Calu3 (cell line): ENCODE measurements around the gene IGF1R. TPM values are rescaled to one million over a fixed set of nuclear protein-coding genes. Genes with fewer than 3 reads are reported as not detected.

Source experiments
- BruUV-seq: library from RNA; stranded (reverse); fragments of 400-500 nt; replicated peaks from 2 replicates; lab custom pipeline; 2021; lab: Mats Ljungman, UMichigan
- CTCF ChIA-PET: fragments of 300-600 bp; sonication (Branson Sonifier 250); formaldehyde crosslinking; loops from one replicate; lab custom pipeline; 2022; ENCODE audit warnings: antibody characterized with exemption; lab: Charles Lee
- DNase-seq: peaks from one replicate; pipeline ENCODE4 v3.0.0; 2022
- H3K27ac Mint-ChIP-seq: one replicate; pipeline ENCODE4 v1.8.0; 2022; ENCODE audit warnings: mixed read lengths; ENCODE audit not compliant: unreplicated experiment
- H3K27me3 Mint-ChIP-seq: one replicate; pipeline ENCODE4 v1.8.0; 2022; ENCODE audit warnings: mixed read lengths; ENCODE audit not compliant: unreplicated experiment
- H3K36me3 Mint-ChIP-seq: one replicate; pipeline ENCODE4 v1.8.0; 2022; ENCODE audit warnings: mild to moderate bottlenecking, moderate library complexity, mixed read lengths; ENCODE audit not compliant: insufficient read depth, unreplicated experiment
- H3K4me1 Mint-ChIP-seq: one replicate; pipeline ENCODE4 v1.8.0; 2022; ENCODE audit warnings: mild to moderate bottlenecking, low read depth, mixed read lengths; ENCODE audit not compliant: unreplicated experiment
- H3K4me3 Mint-ChIP-seq: one replicate; pipeline ENCODE4 v1.8.0; 2022; ENCODE audit warnings: mild to moderate bottlenecking, low read depth, moderate library complexity, mixed read lengths; ENCODE audit not compliant: unreplicated experiment
- H3K9me3 Mint-ChIP-seq: one replicate; pipeline ENCODE4 v1.8.0; 2022; ENCODE audit warnings: low read depth, mixed read lengths; ENCODE audit not compliant: unreplicated experiment
- CTCF ChIP-seq: fragments of 200-600 bp; IDR thresholded peaks from one replicate; pipeline ENCODE4 v1.8.0; 2022; ENCODE audit warnings: antibody characterized with exemption; ENCODE audit not compliant: unreplicated experiment
- intact Hi-C: fragments of 100-400 bp; cut with micrococcal nuclease; formaldehyde crosslinking; loops from one replicate; pipeline ENCODE4 v1.10.0; 2022; ENCODE audit not compliant: unreplicated experiment
- total RNA-seq: library from RNA; stranded (reverse); gene quantifications from 2 replicates; pipeline ENCODE4 v1.2.3, GENCODE V29; 2022

The IGF1R gene
- total RNA-seq, 1 experiment from 2014 or later, result 73.9 TPM

GRCh38 chr15:98684995-98685525, 36.7 kb downstream of the IGF1R start:
- no peak for TF ChIP-seq CTCF
- no TSS peak for BruUV-seq
- DNase-seq, result no peak
- Mint-ChIP-seq H3K4me1 (peaks cover 88% of the 10 kb centered on the region), H3K9me3 (no peaks in the 10 kb centered on the region), H3K27me3 (no peaks in the 10 kb centered on the region), H3K4me3 (no peak overlapping the region), H3K27ac (no peak overlapping the region), H3K36me3 (no peaks in the 10 kb centered on the region)
- CTCF ChIA-PET, result interaction anchor here (1.0 kb wide), 1 partner anchor 166 kb away, joined by 4 read pairs; no protein-coding TSS in a partner anchor
- intact Hi-C loops, result no loop called here

DNA sequence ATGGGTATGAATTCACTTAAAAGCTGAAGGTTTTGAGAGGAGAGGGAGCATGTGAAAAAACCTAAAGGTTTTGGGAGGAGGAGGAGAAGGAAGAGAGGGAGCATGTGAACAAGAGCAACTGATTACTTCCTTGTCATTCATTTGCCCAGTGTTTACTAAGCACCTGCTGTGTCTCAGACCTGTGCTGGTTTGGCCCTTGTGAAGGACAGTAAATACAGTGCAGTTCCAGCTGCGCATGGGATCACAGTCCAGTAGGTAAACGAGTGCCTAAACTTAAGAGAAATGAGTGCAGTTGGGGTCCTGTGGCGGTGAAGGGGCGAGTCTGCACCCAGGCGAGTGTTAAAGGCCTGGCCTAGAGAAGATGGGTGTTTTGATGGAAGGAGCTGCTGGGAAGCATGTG, 38.6 kb downstream of the IGF1R start:
- Mint-ChIP-seq H3K4me1 (peaks cover 75% of the 10 kb centered on the region), H3K27me3 (no peaks in the 10 kb centered on the region), H3K4me3 (peak overlapping the region; percentile 11), H3K9me3 (no peaks in the 10 kb centered on the region), H3K36me3 (no peaks in the 10 kb centered on the region), H3K27ac (no peak overlapping the region)
- DNase-seq, result no peak
- intact Hi-C loops, result no loop called here
- no peak for TF ChIP-seq CTCF
- BruUV-seq, result no TSS peak
- CTCF ChIA-PET, result no interaction called here

- H3K4me3 Mint-ChIP-seq, result no peak overlapping the region
- intact Hi-C loops, result no loop called here
- H3K36me3 Mint-ChIP-seq, result no peaks in the 10 kb centered on the region
- DNase-seq, result peak; percentile 48
- H3K27me3 Mint-ChIP-seq, result no peaks in the 10 kb centered on the region
- TF ChIP-seq CTCF, result no peak
- no peaks in the 10 kb centered on the region for H3K9me3 Mint-ChIP-seq
- CTCF ChIA-PET, result interaction anchor here (1.2 kb wide), 1 partner anchor 74 kb away, joined by 5 read pairs; no protein-coding TSS in a partner anchor
- no TSS peak for BruUV-seq
- H3K27ac Mint-ChIP-seq, result no peak overlapping the region
- peaks cover 55% of the 10 kb centered on the region for H3K4me1 Mint-ChIP-seq
These were observed 41.1 kb downstream of the IGF1R start for GRCh38 chr15:98689431-98689861.

DNA sequence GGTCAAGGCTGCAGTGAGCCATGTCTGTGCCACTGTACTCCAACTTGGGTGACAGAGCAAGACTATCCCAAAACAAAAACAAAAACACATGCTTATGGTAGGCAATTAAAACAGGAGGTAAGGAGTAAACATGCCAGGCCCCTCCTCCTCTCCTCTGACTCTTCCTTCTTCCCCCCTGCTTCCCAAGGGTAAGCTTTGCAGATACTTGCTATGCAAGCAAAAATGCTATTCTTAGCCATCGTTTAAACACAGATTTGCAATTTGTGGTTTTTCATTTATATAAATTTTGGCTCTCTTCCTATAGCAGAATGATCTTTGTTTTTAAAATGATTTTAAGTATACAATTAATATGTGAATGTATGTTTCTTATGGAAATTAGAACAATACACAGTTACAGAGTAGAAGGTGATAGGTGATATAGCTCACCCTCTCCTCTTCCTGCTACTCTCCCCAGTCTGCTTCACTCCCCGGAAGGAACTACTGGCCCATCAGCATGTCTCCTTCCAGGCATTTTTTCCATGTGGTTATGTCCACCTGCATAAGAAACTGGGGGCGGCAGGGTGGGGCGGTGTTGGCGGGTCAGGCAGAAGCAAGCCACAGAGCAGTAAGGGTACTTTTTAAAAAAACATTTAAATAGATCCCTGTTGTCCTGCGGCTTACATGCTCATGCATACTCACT, 42.1 kb downstream of the IGF1R start:
- Mint-ChIP-seq H3K36me3 (no peaks in the 10 kb centered on the region), H3K27ac (no peak overlapping the region), H3K27me3 (no peaks in the 10 kb centered on the region), H3K4me3 (no peak overlapping the region), H3K9me3 (no peaks in the 10 kb centered on the region), H3K4me1 (peaks cover 45% of the 10 kb centered on the region)
- no TSS peak for BruUV-seq
- DNase-seq, result no peak
- no peak for TF ChIP-seq CTCF
- intact Hi-C loops, result loop anchor here (2.0 kb wide), 1 partner anchor 18 kb away; no protein-coding TSS in a partner anchor
- CTCF ChIA-PET, result interaction anchor here (0.6 kb wide), 1 partner anchor 12 kb away, joined by 4 read pairs; no protein-coding TSS in a partner anchor
